Caco-2 (cell line): Measurements from ENCODE around the gene ADAMTS15. TPM values are rescaled to one million over a fixed set of nuclear protein-coding genes. Genes with fewer than 3 reads are reported as not detected.

ENCODE experiments used
- BruUV-seq: library from RNA; stranded (reverse); fragments of 400-500 nt; replicated peaks from 2 replicates; lab custom pipeline; 2021; lab: Mats Ljungman, UMichigan
- CTCF ChIA-PET: fragments of 300-600 bp; sonication (Branson Sonifier 250); formaldehyde crosslinking; loops from one replicate; lab custom pipeline; 2022; ENCODE audit warnings: antibody characterized with exemption; lab: Charles Lee
- POLR2A ChIA-PET: fragments of 300-600 bp; sonication (Branson Sonifier 250); formaldehyde crosslinking; loops from one replicate; lab custom pipeline; 2022; ENCODE audit warnings: antibody characterized with exemption; lab: Charles Lee
- DNase-seq, 2 experiments: peaks; one replicate each; pipeline versions ENCODE4 v3.0.0 to v3.0.0-alpha.2; 2020 to 2022
- H3K27me3 ChIP-seq: replicated peaks from 2 replicates; pipeline ENCODE4 v1.6.0; 2011; ENCODE audit warnings: low read length; ENCODE audit not compliant: control insufficient read depth, insufficient read depth
- H3K36me3 ChIP-seq: 2 replicates; pipeline ENCODE4 v1.5.1; 2011; ENCODE audit warnings: low read length; ENCODE audit not compliant: control insufficient read depth, insufficient read depth
- H3K4me1 ChIP-seq: fragments of 250-450 bp; sonication (Bioruptor Pico); 2 replicates; pipeline ENCODE4 v1.5.1; 2020; ENCODE audit warnings: mild to moderate bottlenecking
- H3K4me3 ChIP-seq: 2 replicates; pipeline ENCODE4 v1.5.1; 2011; ENCODE audit warnings: low read depth, mild to moderate bottlenecking, control low read depth, low read length
- H3K9me3 ChIP-seq: fragments of 250-450 bp; sonication (Bioruptor Pico); 2 replicates; pipeline ENCODE4 v1.5.1; 2020; ENCODE audit warnings: mild to moderate bottlenecking, moderate library complexity
- H3K27ac Mint-ChIP-seq: one replicate; pipeline ENCODE4 v1.8.0; 2022; ENCODE audit warnings: mixed read lengths; ENCODE audit not compliant: unreplicated experiment
- H3K27me3 Mint-ChIP-seq: one replicate; pipeline ENCODE4 v1.8.0; 2022; ENCODE audit warnings: mixed read lengths; ENCODE audit not compliant: insufficient read depth, unreplicated experiment
- H3K36me3 Mint-ChIP-seq: one replicate; pipeline ENCODE4 v1.8.0; 2022; ENCODE audit warnings: mild to moderate bottlenecking, mixed read lengths; ENCODE audit not compliant: insufficient read depth, unreplicated experiment
- H3K4me1 Mint-ChIP-seq: one replicate; pipeline ENCODE4 v1.8.0; 2022; ENCODE audit warnings: low read depth, mixed read lengths; ENCODE audit not compliant: unreplicated experiment
- H3K4me3 Mint-ChIP-seq: one replicate; pipeline ENCODE4 v1.8.0; 2022; ENCODE audit warnings: mild to moderate bottlenecking, moderate library complexity, mixed read lengths; ENCODE audit not compliant: unreplicated experiment
- H3K9me3 Mint-ChIP-seq: one replicate; pipeline ENCODE4 v1.8.0; 2022; ENCODE audit warnings: mixed read lengths; ENCODE audit not compliant: unreplicated experiment
- CTCF ChIP-seq, 2 experiments: fragments of 200-600 bp in 1 of 2; IDR thresholded peaks; 1 replicate in 1 of 2; 2 replicates in 1 of 2; pipeline versions ENCODE4 v1.5.1 to v1.8.0; 2011 to 2022; ENCODE audit warnings: antibody characterized with exemption in 1 of 2, control low read depth in 1 of 2, inconsistent platforms in 1 of 2, low read depth in 1 of 2, low read length in 1 of 2, mild to moderate bottlenecking in 1 of 2, moderate library complexity in 1 of 2; ENCODE audit not compliant: insufficient read depth in 1 of 2, severe bottlenecking in 1 of 2, unreplicated experiment in 1 of 2
- intact Hi-C: fragments of 100-400 bp; cut with micrococcal nuclease; formaldehyde crosslinking; loops from one replicate; pipeline ENCODE4 v1.10.0; 2022; ENCODE audit not compliant: unreplicated experiment
- total RNA-seq: library from RNA; stranded (reverse); gene quantifications from 2 replicates; pipeline ENCODE4 v1.2.3, GENCODE V29; 2022

Gene ADAMTS15
- total RNA-seq, 1 experiment from 2014 or later = 0.20 TPM

DNA sequence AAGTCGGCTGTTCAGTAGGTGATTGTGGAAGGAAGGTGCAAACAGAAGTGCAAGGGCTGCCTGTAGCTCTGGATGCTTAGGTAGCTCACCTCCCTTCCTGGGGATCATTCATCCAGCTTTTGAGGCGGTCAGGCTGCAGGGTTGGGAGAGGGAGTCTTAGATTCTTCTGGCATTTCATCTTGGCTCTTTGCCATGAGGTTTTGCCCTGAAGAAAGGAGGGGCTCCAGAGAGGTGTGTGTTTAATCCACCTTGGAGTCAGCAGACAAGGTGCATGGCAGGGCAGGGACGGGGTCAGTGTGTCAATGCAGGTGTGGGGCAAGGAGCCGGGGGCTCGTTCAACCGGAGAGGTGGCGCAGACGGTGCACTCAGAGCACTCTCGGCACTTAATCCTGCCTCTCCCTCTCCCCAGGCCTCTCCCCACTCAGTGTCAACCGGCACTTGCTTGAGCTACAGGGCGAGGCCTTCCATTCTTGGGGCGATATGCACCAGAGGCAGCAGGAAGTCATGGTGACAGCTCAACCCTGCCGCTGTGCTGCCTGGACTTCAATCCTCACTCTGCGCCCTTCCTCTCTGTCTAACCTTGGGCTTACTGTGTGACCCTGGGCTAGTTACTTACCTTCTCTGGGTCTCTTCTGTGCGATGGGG is 7.2 kb downstream of the ADAMTS15 start:
- no peak overlapping the region for H3K4me3 ChIP-seq
- no peaks in the 10 kb centered on the region for H3K9me3 Mint-ChIP-seq
- peaks cover 21% of the 10 kb centered on the region for H3K27me3 Mint-ChIP-seq
- H3K4me3 Mint-ChIP-seq = no peak overlapping the region
- ChIA-PET CTCF (interaction anchor here (1.7 kb wide), 1 partner anchor 407 kb away, joined by 4 read pairs; no protein-coding TSS in a partner anchor), POLR2A (no interaction called here)
- H3K36me3 Mint-ChIP-seq = no peaks in the 10 kb centered on the region
- no peak for DNase-seq
- no peak overlapping the region for H3K27ac Mint-ChIP-seq
- H3K9me3 ChIP-seq = no peaks in the 10 kb centered on the region
- TF ChIP-seq CTCF (IDR thresholded peaks at IDR 0.05; ENCODE audit: insufficient read depth in 1 of 2, low read depth in 1 of 2, low read length in 1 of 2, severe bottlenecking in 1 of 2, unreplicated experiment in 1 of 2) = no peak
- intact Hi-C loops = no loop called here
- H3K4me1 Mint-ChIP-seq = peaks cover 5% of the 10 kb centered on the region
- H3K36me3 ChIP-seq = no peaks in the 10 kb centered on the region
- H3K4me1 ChIP-seq = no peaks in the 10 kb centered on the region
- no TSS peak for BruUV-seq
- peaks cover 3% of the 10 kb centered on the region for H3K27me3 ChIP-seq

DNA sequence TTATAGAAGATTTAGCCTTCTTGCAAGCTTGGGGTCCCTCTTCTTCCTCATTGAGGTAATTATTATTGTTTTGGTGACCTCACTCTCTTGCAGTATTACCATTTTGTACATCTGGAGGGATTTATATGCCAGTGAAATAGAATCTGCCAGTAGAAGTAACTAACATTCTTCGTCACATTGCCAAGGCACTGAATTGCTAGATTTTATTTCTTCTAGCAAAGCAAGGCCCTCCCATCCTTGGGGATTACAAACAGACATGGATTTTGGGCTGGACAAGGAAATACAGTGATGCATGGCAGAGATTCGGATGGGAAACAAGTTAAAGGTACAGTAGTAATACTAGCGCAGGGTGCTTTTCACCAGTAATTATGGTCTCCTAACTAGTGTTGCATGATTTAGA is 7.8 kb downstream of the ADAMTS15 start:
- H3K36me3 Mint-ChIP-seq = no peaks in the 10 kb centered on the region
- POLR2A ChIA-PET = no interaction called here

More for the DNA sequence above, 7.8 kb downstream of the ADAMTS15 start:
- no peak overlapping the region for H3K27ac Mint-ChIP-seq
- H3K36me3 ChIP-seq = no peaks in the 10 kb centered on the region
- no peaks in the 10 kb centered on the region for H3K9me3 Mint-ChIP-seq
- no peaks in the 10 kb centered on the region for H3K4me1 ChIP-seq
- DNase-seq = no peak
- no TSS peak for BruUV-seq
- H3K4me3 ChIP-seq = no peak overlapping the region
- intact Hi-C loops = no loop called here
- peaks cover 5% of the 10 kb centered on the region for H3K4me1 Mint-ChIP-seq
- H3K9me3 ChIP-seq = no peaks in the 10 kb centered on the region
- H3K27me3 ChIP-seq = peaks cover 3% of the 10 kb centered on the region
- H3K4me3 Mint-ChIP-seq = no peak overlapping the region
- peaks cover 23% of the 10 kb centered on the region for H3K27me3 Mint-ChIP-seq
- CTCF ChIA-PET = interaction anchor here (1.7 kb wide), 1 partner anchor 406 kb away, joined by 4 read pairs; no protein-coding TSS in a partner anchor
- no peak for TF ChIP-seq CTCF (IDR thresholded peaks at IDR 0.05; ENCODE audit: insufficient read depth in 1 of 2, low read depth in 1 of 2, low read length in 1 of 2, severe bottlenecking in 1 of 2, unreplicated experiment in 1 of 2)
